GM12801 (cell line): ENCODE results near the gene GPR32.

Experiments
- CTCF ChIP-seq: IDR thresholded peaks from one replicate; pipeline ENCODE4 v1.5.1; 2011; ENCODE audit warnings: control low read depth; ENCODE audit not compliant: insufficient read length; ENCODE audit errors: extremely low read depth

Gene GPR32

GRCh38 chr19:50739132-50739913 lies 30.9 kb upstream of the GPR32 start:
- TF ChIP-seq CTCF = no peak

- no peak for TF ChIP-seq CTCF
Measured at GRCh38 chr19:50739914-50740426, 30.3 kb upstream of the GPR32 start.

GRCh38 chr19:50741179-50741933 lies 28.9 kb upstream of the GPR32 start:
- TF ChIP-seq CTCF = no peak

GRCh38 chr19:50743537-50743936 lies 26.7 kb upstream of the GPR32 start:
- TF ChIP-seq CTCF = no peak

- TF ChIP-seq CTCF = no peak
Measured at GRCh38 chr19:50745221-50745620, 25.0 kb upstream of the GPR32 start.

GRCh38 chr19:50749490-50749889 lies 20.8 kb upstream of the GPR32 start:
- TF ChIP-seq CTCF = no peak

GRCh38 chr19:50750010-50750409 lies 20.3 kb upstream of the GPR32 start:
- no peak for TF ChIP-seq CTCF
